HG03064 (cell line): ENCODE measurements around the gene PLA2G15.

Source experiments
- ATAC-seq: cut with Tn5 transposase; IDR thresholded peaks from one replicate; pipeline ENCODE4 v1.9.1; 2021; ENCODE audit warnings: low read depth; ENCODE audit not compliant: unreplicated experiment

Gene PLA2G15

DNA sequence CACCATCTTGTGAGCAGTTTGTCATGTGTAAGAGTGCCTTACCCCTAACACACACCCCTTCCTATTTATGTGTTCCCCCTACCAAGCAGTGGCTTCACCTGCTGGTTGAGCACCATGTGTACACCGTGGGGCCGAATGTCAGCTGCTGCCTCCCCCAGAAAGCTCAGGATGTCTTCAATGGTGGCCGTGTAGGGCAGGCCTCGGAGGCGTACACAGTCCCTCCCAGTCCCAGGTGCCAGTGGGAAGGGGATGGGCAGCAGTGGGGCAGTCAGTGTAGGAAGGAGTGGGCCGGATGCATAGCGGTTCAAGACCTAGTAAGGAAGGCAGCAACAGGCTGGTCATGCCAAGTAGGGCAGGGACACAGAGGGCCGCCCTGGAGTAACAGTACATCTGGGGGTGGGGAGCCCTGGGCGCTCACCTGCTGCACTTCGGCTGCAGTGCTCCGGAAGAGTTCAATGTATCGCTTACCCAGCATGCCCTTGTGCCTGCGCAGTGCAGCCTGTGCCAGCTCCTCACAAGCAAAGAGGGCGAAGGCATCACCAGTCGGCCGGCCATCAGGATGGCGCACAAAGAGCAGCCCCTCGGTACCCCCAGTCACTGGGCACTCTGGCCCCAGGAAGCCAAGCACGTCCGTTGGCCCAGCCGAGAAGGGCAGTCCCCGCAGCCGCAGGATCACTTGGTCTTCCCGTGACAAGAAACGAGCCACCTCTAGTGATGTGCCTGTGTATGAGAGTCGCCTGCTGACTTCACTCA is 13.6 kb upstream of the PLA2G15 start:
- no peak for ATAC-seq

DNA sequence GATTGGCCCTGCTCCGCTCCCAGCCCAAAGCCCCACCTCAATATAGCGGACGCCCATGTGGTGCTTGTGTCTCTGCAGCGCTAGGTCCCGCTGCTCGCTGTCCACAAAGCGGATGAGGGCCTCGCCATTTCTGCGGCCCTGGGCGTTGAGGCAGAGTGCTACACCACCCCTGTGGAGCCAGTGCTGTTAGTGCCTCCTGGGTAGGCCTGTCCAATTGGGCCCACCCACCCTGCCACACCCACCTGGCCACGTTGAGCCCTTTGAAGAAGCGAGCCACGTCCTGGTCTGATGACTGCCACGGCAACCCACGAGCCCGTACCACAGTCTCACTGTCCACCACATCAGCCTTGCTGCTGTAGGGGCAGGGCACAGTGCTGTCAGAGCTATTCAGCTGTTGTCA is 12.8 kb upstream of the PLA2G15 start:
- no peak for ATAC-seq

DNA sequence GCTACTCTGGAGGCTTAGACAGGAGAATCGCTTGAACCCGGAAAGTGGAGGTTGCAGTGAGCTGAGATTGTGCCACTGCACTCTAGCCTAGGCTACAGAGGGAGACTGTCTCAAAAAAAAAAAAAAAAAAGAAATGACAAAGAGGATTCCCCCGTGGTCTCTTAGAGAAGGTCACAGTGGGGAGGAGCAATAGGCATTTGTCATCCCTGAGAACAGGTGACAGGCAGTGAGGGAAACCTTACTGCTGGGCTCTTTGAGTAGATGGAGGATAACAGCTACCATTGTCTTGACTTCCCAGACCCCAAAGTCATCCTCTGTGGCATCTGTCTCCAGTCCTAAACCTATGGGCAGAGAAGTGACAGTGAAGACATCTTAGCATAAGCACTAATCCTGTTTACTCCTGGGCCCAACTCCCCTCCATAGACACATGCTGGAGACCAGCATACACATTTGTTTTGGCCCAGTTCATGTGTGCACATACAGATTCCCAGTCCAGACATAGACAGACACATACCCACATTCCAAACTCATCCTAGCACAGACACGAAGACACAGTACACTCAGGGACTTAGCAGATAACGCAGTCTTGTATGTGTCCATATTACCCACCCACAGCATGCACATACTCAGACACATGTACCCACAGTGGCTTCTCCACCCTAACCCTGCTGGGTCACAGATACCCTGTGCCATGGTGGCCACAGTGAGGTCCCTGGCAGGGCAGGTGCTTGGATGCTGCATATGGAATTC is 11.9 kb upstream of the PLA2G15 start:
- ATAC-seq = no peak

DNA sequence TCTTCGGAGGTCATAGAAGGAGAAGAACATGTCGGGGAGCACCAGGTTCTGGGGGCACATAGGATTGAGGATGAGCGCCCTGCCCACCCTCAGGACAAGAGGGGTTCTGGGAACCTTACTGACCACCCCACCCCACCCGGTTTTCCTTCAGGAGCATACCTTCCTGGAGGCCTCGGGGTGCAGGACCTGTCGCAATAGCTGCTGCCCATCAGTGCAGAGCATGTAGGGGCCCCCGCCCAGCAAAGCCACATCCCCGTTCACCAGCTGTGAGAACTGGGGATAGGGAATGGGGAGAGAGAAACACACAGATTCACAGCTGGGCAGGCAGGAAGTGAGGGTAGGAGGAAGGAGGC is 11.4 kb upstream of the PLA2G15 start:
- ATAC-seq = no peak

DNA sequence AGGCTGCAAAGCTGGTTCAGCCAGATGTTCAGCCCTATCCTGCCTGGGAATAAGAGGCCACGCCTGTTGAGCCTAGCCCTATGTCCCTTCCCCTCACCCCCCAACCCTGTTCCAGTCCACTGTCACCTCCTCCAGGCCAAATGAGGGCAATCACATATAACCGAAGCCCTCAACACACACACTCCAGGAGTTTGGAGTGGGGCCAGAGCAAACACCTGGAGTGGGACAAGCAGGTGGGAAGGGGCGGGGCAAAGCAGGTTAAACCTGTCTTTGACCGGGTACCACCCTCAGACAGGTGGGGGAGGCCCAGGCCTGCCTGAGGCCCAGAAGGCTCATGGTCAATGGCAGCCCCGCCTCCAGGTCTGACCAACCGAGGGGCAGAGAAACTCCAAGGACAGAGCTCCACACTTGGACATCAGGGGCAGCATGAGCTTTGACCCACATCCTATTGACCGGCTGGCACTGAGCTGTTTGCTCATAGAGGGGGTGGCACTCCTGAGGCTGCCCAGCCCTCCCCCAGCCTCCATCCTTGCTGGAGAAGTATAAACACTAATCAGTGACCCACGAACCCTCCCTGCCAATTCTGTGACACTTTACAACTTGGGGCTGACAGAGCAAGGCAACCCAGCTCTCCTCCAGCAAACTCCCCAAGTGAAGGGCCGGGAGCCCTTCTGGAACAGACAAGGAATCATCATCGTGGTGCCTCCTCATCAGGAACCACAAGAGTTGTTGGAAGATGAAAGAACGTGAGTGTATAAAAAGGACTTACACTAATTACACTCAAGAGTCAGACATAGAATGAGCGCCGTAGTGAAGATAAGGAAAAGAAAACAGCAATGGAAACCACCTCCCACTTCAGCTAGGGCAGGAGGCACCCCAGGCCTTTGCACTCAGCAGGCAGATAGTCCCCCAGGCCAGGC is 10.7 kb upstream of the PLA2G15 start:
- no peak for ATAC-seq

DNA sequence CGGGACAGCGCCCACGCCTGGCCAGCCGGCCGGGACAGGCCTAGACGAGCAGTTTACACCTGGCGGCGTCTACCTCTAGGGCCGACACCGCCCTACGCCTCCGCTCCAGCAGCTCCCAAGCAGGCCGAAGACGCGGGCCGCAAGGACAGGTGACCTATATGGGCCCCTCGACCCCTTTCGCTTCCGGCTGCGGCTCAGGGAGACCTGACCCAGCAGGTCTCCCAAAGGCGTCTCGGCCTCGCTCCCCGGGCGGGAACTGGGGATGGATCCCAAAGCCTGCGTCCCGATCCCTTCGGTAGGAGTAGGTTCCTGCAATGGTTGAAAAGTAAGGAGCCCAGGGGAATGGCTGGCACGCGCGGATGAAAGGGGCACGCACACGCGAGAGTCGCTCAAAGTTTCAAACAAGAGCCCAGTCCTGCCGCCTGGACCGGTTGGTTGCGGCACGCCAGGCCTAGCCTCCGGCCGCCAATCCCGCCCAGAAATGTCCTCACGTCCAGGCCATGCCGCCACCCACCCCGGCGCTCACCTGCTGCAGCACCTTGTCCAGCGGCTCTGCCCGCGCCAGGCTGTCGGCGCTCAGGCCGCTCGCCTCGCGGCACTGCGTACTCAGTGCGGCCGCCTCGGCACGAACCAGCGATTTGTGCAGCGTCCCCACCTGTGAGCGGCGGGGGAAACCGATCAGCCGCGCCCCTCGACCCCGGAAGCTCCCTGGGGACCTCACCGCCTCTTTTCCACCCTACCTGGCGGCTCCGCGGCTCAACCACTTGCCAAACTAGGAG is 9.9 kb upstream of the PLA2G15 start:
- ATAC-seq = no peak

DNA sequence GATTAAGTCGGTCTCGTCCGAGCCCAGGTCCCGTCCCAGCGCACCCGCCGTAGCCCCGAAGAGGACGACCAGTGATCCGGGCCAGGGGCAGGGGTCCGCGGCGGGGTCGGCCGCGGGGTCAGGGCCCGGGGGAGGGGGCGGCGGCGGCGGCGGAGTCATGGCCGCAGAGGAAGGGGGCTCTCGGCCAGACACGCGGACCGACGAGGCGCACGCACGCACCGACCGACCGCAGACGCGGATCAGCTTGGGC is 9.4 kb upstream of the PLA2G15 start, which contains the start of gene ESRP2:
ESRP2 (minus strand) TSS at position 241 of the 250 bp plus-strand sequence; CDS start at position 159, 82 bp downstream.
- no peak for ATAC-seq

DNA sequence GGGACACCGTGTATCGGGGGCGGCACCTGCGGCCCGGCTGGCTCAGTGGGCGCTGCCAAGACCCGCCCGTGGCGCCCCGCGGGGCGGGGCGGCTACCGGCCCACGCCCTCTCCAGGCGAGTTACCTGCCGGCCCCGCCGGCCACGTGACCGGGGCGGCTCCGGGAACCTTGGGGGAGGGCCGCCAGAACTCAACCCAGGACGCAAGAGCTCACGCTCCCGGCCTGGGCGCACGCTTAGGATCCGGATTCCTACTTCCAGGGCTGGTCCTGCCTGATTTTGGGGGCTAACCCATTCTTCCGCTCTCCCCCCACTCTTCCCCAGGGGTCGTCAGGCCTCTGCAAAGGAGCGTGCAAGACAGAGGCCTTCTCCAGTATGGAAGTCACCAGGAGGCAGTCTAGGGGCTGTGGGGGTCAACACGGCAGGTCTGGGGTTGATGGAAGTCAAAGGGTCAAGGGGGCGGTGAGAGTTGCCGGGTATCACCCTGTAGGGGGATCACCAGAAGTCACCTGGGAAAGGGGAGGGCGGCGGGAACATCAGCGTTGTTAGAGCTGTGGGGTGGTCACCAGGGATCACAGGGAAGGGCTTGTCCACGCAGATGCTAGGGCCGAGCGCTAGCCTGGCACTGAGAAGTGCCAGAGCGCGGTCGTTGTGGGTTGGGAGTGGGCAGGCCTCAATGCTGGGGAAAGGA is 8.9 kb upstream of the PLA2G15 start:
- no peak for ATAC-seq

DNA sequence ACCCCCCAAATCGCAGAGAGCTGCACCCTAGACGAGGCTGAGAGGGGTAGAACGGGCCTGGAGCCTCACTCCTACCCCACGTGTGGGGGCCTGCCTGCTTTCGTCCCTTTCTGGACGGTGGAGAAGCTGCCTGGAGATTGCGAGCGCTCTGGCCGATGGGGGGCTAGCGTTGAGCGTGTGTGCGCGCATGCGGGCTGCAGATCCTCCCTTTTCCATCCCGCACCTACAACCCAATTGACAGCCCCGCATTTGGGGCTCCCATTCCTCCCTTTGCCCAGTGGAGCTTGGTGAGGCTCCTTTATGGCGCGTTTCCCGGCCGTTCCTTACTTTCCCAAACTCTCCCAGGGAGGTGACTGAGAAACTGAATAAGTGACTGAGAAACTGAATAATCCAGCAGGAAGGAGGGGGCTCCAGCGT is 8.3 kb upstream of the PLA2G15 start:
- ATAC-seq = no peak

DNA sequence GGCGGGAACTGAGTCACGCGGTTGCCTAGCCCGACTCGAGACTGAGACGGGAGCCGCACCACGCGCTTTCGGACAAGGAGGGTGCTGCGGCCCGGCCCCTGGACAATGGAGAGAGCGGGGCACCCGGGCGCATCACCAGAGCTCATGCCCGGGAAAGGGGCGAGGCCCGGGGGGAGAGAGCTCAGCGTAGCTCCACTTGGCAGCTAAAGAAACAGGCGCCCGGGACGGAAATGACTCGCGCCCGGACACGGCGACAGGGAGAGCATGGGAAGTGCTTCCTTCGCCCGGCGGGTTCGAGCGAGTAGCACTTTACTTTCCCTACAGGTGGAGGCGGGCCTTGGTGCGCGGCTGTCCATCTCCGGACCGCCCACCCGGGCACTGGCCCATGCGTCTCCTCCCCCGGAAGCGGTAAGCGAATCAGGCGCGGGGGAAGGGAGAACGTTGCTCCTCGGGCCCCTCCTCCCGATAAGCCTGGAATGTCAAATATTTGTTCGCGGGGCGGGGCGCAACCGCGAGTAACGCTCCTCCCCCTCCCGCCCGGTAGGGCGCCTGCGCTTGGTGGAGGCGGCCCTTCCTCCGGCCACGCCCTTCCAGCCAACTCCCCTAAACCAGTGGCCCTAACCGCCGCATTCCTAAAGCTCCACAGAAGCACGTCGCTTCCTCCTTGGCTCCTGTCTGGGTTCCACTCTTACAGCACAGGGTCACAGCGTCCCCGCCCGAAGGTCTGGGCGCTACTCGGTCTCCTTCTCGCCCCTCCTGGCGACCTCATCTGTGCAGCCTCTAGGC is 7.7 kb upstream of the PLA2G15 start:
- peak; percentile 74 for ATAC-seq

DNA sequence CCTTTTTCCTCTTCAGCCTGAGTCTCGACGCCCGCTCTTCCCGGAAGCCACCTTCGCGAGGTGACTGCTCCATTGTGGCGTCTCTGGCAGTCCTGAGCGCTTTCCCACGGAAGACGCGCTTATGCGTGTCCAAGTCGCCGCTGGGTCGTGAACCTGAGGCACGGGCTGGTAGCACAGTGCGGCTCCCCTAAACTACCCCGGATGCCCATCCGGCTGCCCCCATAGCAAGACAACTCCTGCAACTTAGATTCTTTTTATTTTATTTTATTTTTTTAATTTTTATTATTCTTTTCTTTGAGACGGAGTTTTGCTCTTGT is 7.2 kb upstream of the PLA2G15 start:
- ATAC-seq = no peak

DNA sequence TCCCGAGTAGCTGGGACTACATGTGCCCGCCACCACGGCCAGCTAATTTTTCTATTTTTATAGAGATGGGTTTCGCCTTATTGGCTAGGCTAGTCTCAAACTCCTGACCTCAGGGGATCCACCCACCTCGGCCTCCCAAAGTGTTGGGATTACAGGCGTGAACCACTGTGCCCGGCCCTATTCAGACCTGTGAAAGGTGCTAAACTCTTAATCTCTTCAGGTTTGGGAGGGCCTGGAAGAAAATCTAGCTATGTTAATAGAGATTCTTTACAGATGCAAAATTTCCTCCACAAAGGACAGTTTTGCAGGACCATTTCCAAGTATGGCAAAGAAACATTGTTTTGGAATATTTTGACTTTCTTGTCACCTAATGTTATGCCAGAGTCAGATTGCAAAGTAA is 3.1 kb upstream of the PLA2G15 start:
- ATAC-seq = no peak

DNA sequence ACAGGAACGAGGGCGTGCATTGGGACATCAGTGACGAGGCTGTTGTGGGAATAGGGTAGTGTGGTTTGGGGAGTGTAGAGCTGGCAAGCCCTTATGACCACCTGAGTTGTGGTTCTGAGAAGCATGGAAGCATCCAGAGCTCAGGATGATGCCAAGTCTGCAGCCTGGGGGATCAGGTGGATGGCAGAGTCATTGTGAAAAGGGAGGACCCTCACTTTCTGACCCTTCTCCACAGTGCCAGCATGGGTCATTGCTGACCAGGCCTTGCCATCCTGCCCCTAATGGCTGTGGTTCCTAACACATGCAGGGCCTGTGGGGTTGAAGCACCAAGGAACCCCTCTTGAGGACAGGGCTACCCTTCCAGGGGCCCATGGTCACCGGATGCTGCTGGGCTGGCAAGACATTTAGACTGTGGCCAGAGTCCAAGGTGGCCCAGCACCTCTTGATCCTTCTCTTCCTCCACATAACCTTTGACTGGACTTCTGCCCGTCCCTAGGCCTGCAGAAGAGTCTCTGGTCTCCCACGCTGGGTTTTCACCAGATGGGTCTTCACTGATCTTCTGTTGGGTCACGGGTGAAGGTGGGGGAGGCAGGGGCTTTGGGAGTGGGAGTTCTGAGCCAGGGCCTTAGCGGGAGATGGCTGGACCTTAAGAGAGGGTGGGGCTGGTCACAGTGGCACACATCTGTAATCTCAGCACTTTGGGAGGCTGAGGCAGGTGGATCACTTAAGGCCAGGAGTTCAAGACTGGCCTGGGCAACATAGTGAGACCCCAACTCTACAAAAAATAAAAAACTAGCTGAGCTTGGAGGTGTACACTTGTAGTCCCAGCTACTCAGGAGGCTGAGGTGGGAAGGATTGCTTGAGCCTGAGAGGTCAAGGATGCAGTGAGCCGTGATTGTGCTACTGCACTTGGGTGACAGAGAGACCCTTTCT is 2.0 kb upstream of the PLA2G15 start:
- ATAC-seq = no peak

DNA sequence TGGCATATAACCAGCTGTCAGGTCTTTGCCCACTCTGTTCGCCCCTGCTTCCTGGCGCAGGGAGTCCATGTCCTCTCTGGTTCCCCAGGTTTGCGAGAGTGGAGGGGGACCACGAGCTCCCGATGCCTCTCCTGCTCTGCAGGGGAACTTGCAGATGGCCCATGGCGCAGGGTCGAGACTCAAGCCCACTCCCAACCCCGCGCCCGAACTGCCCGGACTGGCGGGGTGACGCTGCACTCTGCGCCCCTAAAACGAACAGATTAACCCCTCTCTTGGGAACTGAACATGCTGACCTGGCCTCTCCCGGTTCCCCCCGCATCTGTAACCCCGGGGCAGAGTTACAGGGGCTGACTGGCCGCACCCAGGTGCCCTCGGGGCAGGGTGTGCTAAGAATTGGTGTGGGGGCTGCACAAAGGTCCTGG is 681 bp upstream of the PLA2G15 start:
- no peak for ATAC-seq

DNA sequence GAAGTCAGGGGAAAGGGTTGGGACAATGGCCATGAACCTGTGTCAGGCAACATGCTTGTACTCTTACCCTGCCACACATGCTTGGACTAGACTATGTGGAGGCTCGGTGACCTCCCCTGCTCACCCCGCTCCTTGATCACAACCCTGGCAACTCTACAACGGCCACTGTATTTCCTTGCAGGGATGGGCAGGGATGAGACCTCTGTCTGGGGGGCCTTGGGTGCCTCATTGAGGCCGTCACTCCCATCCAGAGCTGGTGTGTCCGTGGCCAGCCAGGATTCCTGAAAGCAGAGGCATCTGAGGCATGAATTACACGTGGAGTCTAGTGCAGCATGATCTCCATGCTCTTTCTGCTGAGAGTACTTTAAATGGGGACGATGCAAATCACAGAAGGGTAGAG is 948 bp downstream of the PLA2G15 start:
- no peak for ATAC-seq

DNA sequence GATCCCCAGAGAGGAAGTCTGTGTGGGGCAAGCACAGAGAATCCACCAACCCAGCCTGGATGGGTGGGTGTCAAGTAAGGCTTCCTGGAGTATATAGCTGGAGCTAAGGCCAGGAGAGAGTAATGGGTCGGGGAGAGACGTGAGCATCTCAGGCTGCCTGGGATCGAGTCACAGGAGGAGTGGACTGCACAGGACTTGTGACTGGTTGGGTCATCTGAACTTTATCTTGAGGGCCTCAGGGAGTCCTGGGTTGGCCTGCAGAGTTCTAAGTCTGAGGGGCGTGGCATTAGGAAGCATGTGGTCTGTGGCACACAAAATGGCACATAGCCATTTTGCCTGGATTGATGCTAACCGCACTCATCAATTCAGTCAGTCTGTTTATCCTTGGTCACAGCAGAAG is 1.5 kb downstream of the PLA2G15 start:
- ATAC-seq = no peak

DNA sequence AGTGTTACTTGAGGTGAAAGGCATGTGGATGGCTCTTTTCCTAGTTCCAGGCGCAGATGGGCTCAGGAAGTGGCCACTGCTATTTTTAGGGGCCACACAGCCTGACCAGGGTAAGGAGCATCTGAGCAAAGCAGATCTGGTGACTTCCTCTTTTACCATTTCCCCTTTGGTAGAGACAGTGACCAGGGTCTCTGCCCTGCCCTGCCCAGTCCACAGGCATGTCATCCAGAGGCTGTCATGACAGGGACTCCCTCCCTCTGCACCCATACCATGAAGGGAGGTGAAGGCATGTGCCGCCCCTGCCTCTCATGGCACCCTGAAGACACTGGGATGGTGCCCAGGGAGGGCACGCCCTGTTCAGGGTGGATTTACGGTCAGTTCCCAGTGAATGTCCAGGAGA is 2.2 kb downstream of the PLA2G15 start:
- ATAC-seq = no peak

DNA sequence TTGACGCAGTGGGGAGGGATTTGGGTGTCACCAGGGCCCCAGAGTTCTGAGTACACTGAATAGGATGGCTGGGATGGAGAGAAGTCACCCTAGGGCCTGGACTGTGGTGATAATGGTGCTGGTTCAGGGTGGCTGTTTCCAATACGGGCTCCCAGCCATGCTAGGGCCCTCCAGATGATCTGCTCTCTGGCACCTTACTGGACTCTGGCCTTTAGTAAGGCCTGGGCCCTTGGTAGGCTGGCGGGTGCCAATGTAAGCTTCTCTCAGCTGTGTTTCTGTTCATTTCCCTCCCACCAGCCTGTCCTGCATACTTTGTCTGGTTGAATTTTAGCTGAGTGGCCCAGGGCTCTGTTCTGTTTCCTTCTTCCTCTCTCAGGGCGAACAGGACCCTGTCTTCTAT is 2.8 kb downstream of the PLA2G15 start:
- no peak for ATAC-seq
